ENCODE data around the gene COQ9. TPM values are rescaled to one million over a fixed set of nuclear protein-coding genes. Genes with fewer than 3 reads are reported as not detected.

The COQ9 gene
- total RNA-seq, 4 donors from 2014 or later, result 41.8 to 112 (median 76.1) TPM

GRCh38 chr16:57471209-57471608 is 23.9 kb downstream of the COQ9 start:
- Histone ChIP-seq H3K9me3 (no peaks in the 10 kb centered on the region), H3K27ac (no peak overlapping the region), H3K27me3 (no peaks in the 10 kb centered on the region), H3K4me3 (replicated peaks in 1 of 3) (no peak overlapping the region), H3K36me3 (peaks cover 60 to 62% of the 10 kb centered on the region in 2 donors), H3K4me1 (peaks cover 0 to 17% of the 10 kb centered on the region in 2 donors)
- no peak for DNase-seq
- TF ChIP-seq CTCF (IDR thresholded peaks at IDR 0.05) (no peak), POLR2A (IDR thresholded peaks at IDR 0.05) (no peak)
- intact Hi-C loops (cut with DNase I), result no loop called here
- 94 to 100% methylated on average over 1 of the region's 1 CpG for WGBS, 2 donors

GRCh38 chr16:57471852-57472664 is 24.8 kb downstream of the COQ9 start:
- Histone ChIP-seq H3K27me3 (no peaks in the 10 kb centered on the region), H3K4me3 (replicated peaks in 1 of 3) (no peak overlapping the region), H3K27ac (no peak overlapping the region), H3K4me1 (peaks cover 0 to 26% of the 10 kb centered on the region in 2 donors), H3K9me3 (no peaks in the 10 kb centered on the region), H3K36me3 (peaks cover 53 to 57% of the 10 kb centered on the region in 2 donors)
- no peak for DNase-seq
- 76 to 78% methylated on average over 10 of the region's 10 CpGs for WGBS, 2 donors
- intact Hi-C loops (cut with DNase I), result no loop called here
- TF ChIP-seq CTCF (IDR thresholded peaks at IDR 0.05), result no peak
- TF ChIP-seq POLR2A (IDR thresholded peaks at IDR 0.05), result no peak

- Histone ChIP-seq H3K36me3 (peaks cover 48 to 55% of the 10 kb centered on the region in 2 donors), H3K9me3 (no peaks in the 10 kb centered on the region), H3K27ac (no peak overlapping the region), H3K4me3 (replicated peaks in 1 of 3) (no peak overlapping the region), H3K4me1 (peaks cover 0 to 32% of the 10 kb centered on the region in 2 donors), H3K27me3 (no peaks in the 10 kb centered on the region)
- no peak for DNase-seq
- WGBS, 2 donors, result 66 to 79% methylated on average over 3 to 4 of the region's 4 CpGs
- no peak for TF ChIP-seq POLR2A (IDR thresholded peaks at IDR 0.05)
- intact Hi-C loops (cut with DNase I), result no loop called here
Observed at GRCh38 chr16:57472665-57473060, 25.4 kb downstream of the COQ9 start.

GRCh38 chr16:57473176-57473840 is 26.0 kb downstream of the COQ9 start:
- 88 to 93% methylated on average over 11 to 14 of the region's 14 CpGs for WGBS, 2 donors
- intact Hi-C loops (cut with DNase I), result no loop called here
- H3K4me3 ChIP-seq (replicated peaks in 1 of 3), result no peak overlapping the region
- TF ChIP-seq CTCF (IDR thresholded peaks at IDR 0.05) (no peak), POLR2A (IDR thresholded peaks at IDR 0.05) (no peak)
- H3K9me3 ChIP-seq, result no peaks in the 10 kb centered on the region
- no peak for DNase-seq
- H3K27ac ChIP-seq, result no peak overlapping the region
- H3K36me3 ChIP-seq, result peaks cover 42 to 49% of the 10 kb centered on the region in 2 donors
- no peaks in the 10 kb centered on the region for H3K27me3 ChIP-seq
- H3K4me1 ChIP-seq, result peaks cover 0 to 38% of the 10 kb centered on the region in 2 donors

GRCh38 chr16:57473906-57474305 is 26.6 kb downstream of the COQ9 start:
- Histone ChIP-seq H3K4me1 (peaks cover 0 to 42% of the 10 kb centered on the region in 2 donors), H3K27me3 (no peaks in the 10 kb centered on the region), H3K4me3 (replicated peaks in 1 of 3) (no peak overlapping the region), H3K9me3 (no peaks in the 10 kb centered on the region), H3K36me3 (peaks cover 37 to 43% of the 10 kb centered on the region in 2 donors), H3K27ac (no peak overlapping the region)
- 87 to 94% methylated on average over 8 of the region's 8 CpGs for WGBS, 2 donors
- no peak for DNase-seq
- TF ChIP-seq CTCF (IDR thresholded peaks at IDR 0.05), result no peak
- TF ChIP-seq POLR2A (IDR thresholded peaks at IDR 0.05), result no peak
- intact Hi-C loops (cut with DNase I), result no loop called here

Measured in thyroid gland (tissue), 4 donors.